Vagina (tissue), 2 donors: ENCODE data around the gene WWOX. TPM values are rescaled to one million over a fixed set of nuclear protein-coding genes. Genes with fewer than 3 reads are reported as not detected.

Experiments
- DNase-seq, 2 donors: peaks; one replicate each; pipeline ENCODE4 v3.0.0-alpha.2; 2017; ENCODE audit errors: extremely low spot score in 2 of 2
- H3K27ac ChIP-seq: fragments of 200-600 bp; sonication (generic); one replicate; pipeline ENCODE4 v1.5.1; 2019
- H3K27me3 ChIP-seq: fragments of 200-600 bp; sonication (generic); one replicate; pipeline ENCODE4 v1.5.1; 2019
- H3K36me3 ChIP-seq, 2 donors: fragments of 200-600 bp; sonication (generic); one replicate each; pipeline ENCODE4 v1.5.1; 2017 to 2019
- H3K4me1 ChIP-seq: fragments of 200-600 bp; sonication (generic); one replicate; pipeline ENCODE4 v1.5.1; 2019
- H3K4me3 ChIP-seq, 2 donors: fragments of 200-600 bp; sonication (generic); 1 replicate in 1 of 2; 2 replicates in 1 of 2; pipeline ENCODE4 v1.5.1; 2016 to 2019
- H3K9me3 ChIP-seq: fragments of 200-600 bp; sonication (generic); one replicate; pipeline ENCODE4 v1.5.1; 2019
- CTCF ChIP-seq, 3 experiments: fragments of 450-650 bp in 2 of 3; fragments of 200-600 bp in 1 of 3; sonication (generic) in 1 of 3; IDR thresholded peaks; one replicate each; pipeline ENCODE4 v1.5.1; 2017 to 2019; ENCODE audit warnings: antibody characterized with exemption in 3 of 3, mild to moderate bottlenecking in 2 of 3, moderate library complexity in 2 of 3
- POLR2A ChIP-seq, 2 donors: fragments of 450-650 bp; IDR thresholded peaks; one replicate each; pipeline ENCODE4 v1.6.1; 2017; ENCODE audit warnings: antibody characterized with exemption in 2 of 2, mild to moderate bottlenecking in 2 of 2, moderate library complexity in 2 of 2
- POLR2AphosphoS5 ChIP-seq, 2 donors: sonication (generic); formaldehyde crosslinking; IDR thresholded peaks; one replicate each; pipeline ENCODE4 v1.9.0; 2017; ENCODE audit warnings: antibody characterized with exemption in 2 of 2, mild to moderate bottlenecking in 2 of 2, low read depth in 1 of 2; ENCODE audit not compliant: insufficient read depth in 1 of 2
- intact Hi-C: fragments of 100-400 bp; cut with DNase I; formaldehyde crosslinking; loops from one replicate; pipeline ENCODE4 v1.15.1; 2023
- total RNA-seq: library from RNA; depleted of rRNA; stranded (reverse); fragments of >200 nt; gene quantifications from one replicate; pipeline ENCODE4 v1.2.3, GENCODE V29; 2016

Gene WWOX
- total RNA-seq, 1 donor from 2014 or later, result 33.1 TPM

DNA sequence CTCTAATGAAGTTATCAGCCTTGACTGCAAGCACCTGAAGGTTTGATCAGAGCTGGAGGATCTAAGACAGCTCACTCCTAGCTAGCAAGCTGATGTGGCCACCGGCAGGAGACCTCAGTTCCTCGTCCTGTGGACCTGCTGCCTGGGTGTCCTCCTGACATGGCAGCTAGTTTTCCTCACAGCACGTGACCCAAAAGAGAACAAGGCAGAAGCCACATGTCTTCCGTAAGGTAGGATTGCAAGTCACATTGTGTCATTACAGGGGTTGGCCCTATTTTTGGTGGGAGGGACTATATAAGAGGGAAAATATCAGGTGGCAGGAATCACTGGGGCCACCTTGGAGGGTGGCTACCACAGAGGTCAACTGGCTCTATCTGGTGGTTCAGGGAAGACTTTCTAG, 18.1 kb upstream of the WWOX start:
- intact Hi-C loops, result no loop called here
- no peak for DNase-seq
- H3K4me1 ChIP-seq, result no peaks in the 10 kb centered on the region
- no peak overlapping the region for H3K4me3 ChIP-seq
- no peaks in the 10 kb centered on the region for H3K27me3 ChIP-seq
- no peaks in the 10 kb centered on the region for H3K9me3 ChIP-seq
- H3K27ac ChIP-seq, result no peak overlapping the region
- TF ChIP-seq POLR2AphosphoS5 (IDR thresholded peaks at IDR 0.05; ENCODE audit: insufficient read depth in 1 of 2, low read depth in 1 of 2), result no peak
- TF ChIP-seq CTCF (IDR thresholded peaks at IDR 0.05), result no peak
- no peak for TF ChIP-seq POLR2A (IDR thresholded peaks at IDR 0.05)
- no peaks in the 10 kb centered on the region for H3K36me3 ChIP-seq

- H3K27ac ChIP-seq, result no peak overlapping the region
- no peaks in the 10 kb centered on the region for H3K36me3 ChIP-seq
- no peak overlapping the region for H3K4me3 ChIP-seq
- no peaks in the 10 kb centered on the region for H3K9me3 ChIP-seq
- TF ChIP-seq POLR2A (IDR thresholded peaks at IDR 0.05), result no peak
- no peak for TF ChIP-seq CTCF (IDR thresholded peaks at IDR 0.05)
- no peak for TF ChIP-seq POLR2AphosphoS5 (IDR thresholded peaks at IDR 0.05; ENCODE audit: insufficient read depth in 1 of 2, low read depth in 1 of 2)
- no peak for DNase-seq
- H3K27me3 ChIP-seq, result no peaks in the 10 kb centered on the region
- no peaks in the 10 kb centered on the region for H3K4me1 ChIP-seq
- intact Hi-C loops, result no loop called here
Observed at GRCh38 chr16:78091419-78091818, 8.0 kb upstream of the WWOX start.

GRCh38 chr16:78092758-78093157, 6.7 kb upstream of the WWOX start:
- intact Hi-C loops, result no loop called here

DNA sequence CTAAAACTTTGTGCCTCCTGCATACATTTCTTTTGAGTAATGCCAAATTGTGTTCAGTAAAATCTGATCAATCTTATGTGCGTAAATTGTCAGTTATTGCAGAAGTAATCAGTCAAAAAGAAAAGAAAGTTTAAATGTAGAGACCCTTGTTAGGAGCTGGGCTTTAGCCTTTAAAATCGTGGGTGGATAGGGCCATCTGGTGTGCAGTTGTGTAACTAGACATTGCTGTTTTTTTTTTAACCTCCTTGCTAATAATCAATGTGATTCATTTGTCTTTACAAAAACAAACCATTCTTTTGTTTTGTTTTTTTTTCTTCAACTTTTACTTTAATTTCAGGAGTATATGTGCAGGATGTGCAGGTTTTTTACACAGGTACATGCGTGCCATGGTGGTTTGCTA, 5.3 kb upstream of the WWOX start:
- peaks cover 5% of the 10 kb centered on the region for H3K4me1 ChIP-seq
- H3K9me3 ChIP-seq, result no peaks in the 10 kb centered on the region
- H3K4me3 ChIP-seq, result no peak overlapping the region
- intact Hi-C loops, result no loop called here
- H3K27me3 ChIP-seq, result no peaks in the 10 kb centered on the region
- no peak for DNase-seq
- TF ChIP-seq CTCF (IDR thresholded peaks at IDR 0.05), result no peak
- no peak for TF ChIP-seq POLR2AphosphoS5 (IDR thresholded peaks at IDR 0.05; ENCODE audit: insufficient read depth in 1 of 2, low read depth in 1 of 2)
- TF ChIP-seq POLR2A (IDR thresholded peaks at IDR 0.05), result no peak
- H3K36me3 ChIP-seq, result no peaks in the 10 kb centered on the region
- H3K27ac ChIP-seq, result no peak overlapping the region

More at GRCh38 chr16:78092758-78093157, 6.7 kb upstream of the WWOX start:
- Histone ChIP-seq H3K27ac (no peak overlapping the region), H3K4me3 (no peak overlapping the region), H3K36me3 (no peaks in the 10 kb centered on the region), H3K9me3 (no peaks in the 10 kb centered on the region), H3K4me1 (no peaks in the 10 kb centered on the region), H3K27me3 (no peaks in the 10 kb centered on the region)
- no peak for DNase-seq
- TF ChIP-seq CTCF (IDR thresholded peaks at IDR 0.05), result no peak
- TF ChIP-seq POLR2A (IDR thresholded peaks at IDR 0.05), result no peak
- no peak for TF ChIP-seq POLR2AphosphoS5 (IDR thresholded peaks at IDR 0.05; ENCODE audit: insufficient read depth in 1 of 2, low read depth in 1 of 2)

- H3K4me3 ChIP-seq, result no peak overlapping the region
- H3K27ac ChIP-seq, result no peak overlapping the region
- peaks cover 6% of the 10 kb centered on the region for H3K4me1 ChIP-seq
- H3K9me3 ChIP-seq, result no peaks in the 10 kb centered on the region
- no peak for DNase-seq
- TF ChIP-seq CTCF (IDR thresholded peaks at IDR 0.05) (no peak), POLR2AphosphoS5 (IDR thresholded peaks at IDR 0.05; ENCODE audit: insufficient read depth in 1 of 2, low read depth in 1 of 2) (no peak), POLR2A (IDR thresholded peaks at IDR 0.05) (no peak)
- intact Hi-C loops, result no loop called here
- H3K27me3 ChIP-seq, result no peaks in the 10 kb centered on the region
- no peaks in the 10 kb centered on the region for H3K36me3 ChIP-seq
Observed at GRCh38 chr16:78094998-78095397, 4.5 kb upstream of the WWOX start.
